CD4-positive, alpha-beta T cell (primary cell): ENCODE data around the gene INTS11. TPM values are rescaled to one million over a fixed set of nuclear protein-coding genes. Genes with fewer than 3 reads are reported as not detected.

Experiments used
- ATAC-seq: fragments of 200-7000 bp; cut with Tn5 transposase; one replicate; pipeline ENCODE4 v1.10.0; 2022; ENCODE audit warnings: mild to moderate bottlenecking; ENCODE audit not compliant: poor library complexity
- CTCF ChIA-PET: fragments of 350-600 bp; sonication (Branson Sonifier 250); formaldehyde crosslinking; loops from one replicate; lab custom pipeline; 2021; ENCODE audit warnings: antibody characterized with exemption, inconsistent platforms; lab: Charles Lee
- POLR2A ChIA-PET: fragments of 350-600 bp; sonication (Branson Sonifier 250); formaldehyde crosslinking; loops from one replicate; lab custom pipeline; 2021; ENCODE audit warnings: antibody characterized with exemption, inconsistent platforms; lab: Charles Lee
- DNase-seq, 14 experiments: peaks; one replicate each; pipeline ENCODE4 v3.0.0-alpha.2; 2013 to 2020; ENCODE audit warnings: mixed read lengths in 2 of 14
- H3K27ac ChIP-seq, 2 donors: one replicate each; pipeline versions ENCODE4 v1.5.1 to v1.7.0; 2013; ENCODE audit warnings: low read length in 2 of 2, low read depth in 1 of 2, mild to moderate bottlenecking in 1 of 2
- H3K27me3 ChIP-seq, 2 experiments: 1 replicate in 1 of 2; 2 replicates in 1 of 2; pipeline versions ENCODE4 v1.6.1 to v1.7.0; 2013; ENCODE audit warnings: low read length in 2 of 2, control low read depth in 1 of 2, mild to moderate bottlenecking in 1 of 2, moderate library complexity in 1 of 2; ENCODE audit not compliant: insufficient read depth in 2 of 2, control insufficient read depth in 1 of 2
- H3K36me3 ChIP-seq: one replicate; pipeline ENCODE4 v1.6.1; 2013; ENCODE audit warnings: low read length, control low read depth; ENCODE audit not compliant: insufficient read depth
- H3K4me1 ChIP-seq: one replicate; pipeline ENCODE4 v1.6.1; 2013; ENCODE audit warnings: low read length, control low read depth; ENCODE audit not compliant: insufficient read depth
- H3K4me3 ChIP-seq: one replicate; pipeline ENCODE4 v1.5.1; 2013; ENCODE audit warnings: mild to moderate bottlenecking, low read length, moderate library complexity
- H3K9me3 ChIP-seq, 2 experiments: 1 replicate in 1 of 2; 2 replicates in 1 of 2; pipeline versions ENCODE4 v1.6.1 to v1.7.0; 2013; ENCODE audit warnings: low read length in 2 of 2, mild to moderate bottlenecking in 2 of 2, control low read depth in 1 of 2, moderate library complexity in 1 of 2; ENCODE audit not compliant: control insufficient read depth in 1 of 2, insufficient read depth in 1 of 2
- H3K27ac Mint-ChIP-seq: one replicate; pipeline ENCODE4 v1.8.0; 2020; ENCODE audit warnings: mixed read lengths
- H3K27me3 Mint-ChIP-seq: one replicate; pipeline ENCODE4 v1.8.0; 2021; ENCODE audit warnings: mixed read lengths
- H3K36me3 Mint-ChIP-seq: one replicate; pipeline ENCODE4 v1.8.0; 2021; ENCODE audit warnings: low read depth, mixed read lengths
- H3K4me1 Mint-ChIP-seq: one replicate; pipeline ENCODE4 v1.8.0; 2021; ENCODE audit warnings: low read depth, mixed read lengths
- H3K4me3 Mint-ChIP-seq: one replicate; pipeline ENCODE4 v1.8.0; 2020; ENCODE audit warnings: mild to moderate bottlenecking, mixed read lengths
- H3K9me3 Mint-ChIP-seq: one replicate; pipeline ENCODE4 v1.8.0; 2020; ENCODE audit warnings: mixed read lengths
- CTCF ChIP-seq: fragments of 200-600 bp; IDR thresholded peaks from one replicate; pipeline ENCODE4 v1.8.0; 2022; ENCODE audit warnings: antibody characterized with exemption, mild to moderate bottlenecking
- intact Hi-C, 2 experiments: fragments of 100-400 bp; cut with DNase I in 1 of 2; cut with micrococcal nuclease in 1 of 2; formaldehyde crosslinking; loops; one replicate each; pipeline versions ENCODE4 v1.15.1 to v1.9.0; 2023 to 2025; cut with DNase I, micrococcal nuclease
- total RNA-seq, 174 experiments: library from RNA in 2 of 174; stranded (reverse) in 2 of 174; gene quantifications; one replicate each; pipeline ENCODE4 v1.2.3 and lab custom pipeline; 2021 to 2026

Gene INTS11
- total RNA-seq, 2 experiments from 2014 or later, result 130 to 137 TPM

DNA sequence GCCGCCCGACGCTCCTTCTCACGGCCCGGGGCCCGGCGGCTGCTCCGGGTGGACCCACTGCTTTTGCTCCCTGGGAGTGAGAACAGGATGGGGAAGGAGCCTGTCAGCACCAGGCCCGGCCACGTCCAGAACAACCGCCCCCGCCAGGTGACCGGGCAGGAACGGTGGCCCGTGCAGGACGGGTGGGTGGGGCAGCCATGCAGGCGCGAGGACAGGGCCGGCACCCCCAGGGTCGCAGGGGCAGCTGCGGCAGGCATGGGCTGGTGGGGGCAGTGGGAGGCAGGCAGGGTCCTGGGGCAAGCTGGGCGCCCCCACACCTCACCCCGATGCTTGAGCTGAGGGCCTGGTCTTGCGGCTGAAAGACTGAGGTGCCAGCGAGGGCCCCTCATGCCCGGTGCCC, 12.0 kb upstream of the INTS11 start:
- no peaks in the 10 kb centered on the region for H3K9me3 Mint-ChIP-seq
- no peaks in the 10 kb centered on the region for H3K4me1 Mint-ChIP-seq
- no peak for TF ChIP-seq CTCF
- H3K4me1 ChIP-seq, result no peaks in the 10 kb centered on the region
- H3K36me3 Mint-ChIP-seq, result peaks cover 7% of the 10 kb centered on the region
- CTCF ChIA-PET, result no interaction called here
- no peak overlapping the region for H3K4me3 Mint-ChIP-seq
- DNase-seq, result no peak
- H3K27me3 ChIP-seq, result no peaks in the 10 kb centered on the region
- POLR2A ChIA-PET, result no interaction called here
- H3K36me3 ChIP-seq, result peaks cover 12% of the 10 kb centered on the region
- no peak overlapping the region for H3K27ac ChIP-seq
- no peak overlapping the region for H3K4me3 ChIP-seq
- H3K9me3 ChIP-seq, result peaks cover 0 to 5% of the 10 kb centered on the region in 2 experiments
- ATAC-seq, result no peak
- H3K27ac Mint-ChIP-seq, result no peak overlapping the region
- no peaks in the 10 kb centered on the region for H3K27me3 Mint-ChIP-seq
- intact Hi-C loops, result no loop called here

DNA sequence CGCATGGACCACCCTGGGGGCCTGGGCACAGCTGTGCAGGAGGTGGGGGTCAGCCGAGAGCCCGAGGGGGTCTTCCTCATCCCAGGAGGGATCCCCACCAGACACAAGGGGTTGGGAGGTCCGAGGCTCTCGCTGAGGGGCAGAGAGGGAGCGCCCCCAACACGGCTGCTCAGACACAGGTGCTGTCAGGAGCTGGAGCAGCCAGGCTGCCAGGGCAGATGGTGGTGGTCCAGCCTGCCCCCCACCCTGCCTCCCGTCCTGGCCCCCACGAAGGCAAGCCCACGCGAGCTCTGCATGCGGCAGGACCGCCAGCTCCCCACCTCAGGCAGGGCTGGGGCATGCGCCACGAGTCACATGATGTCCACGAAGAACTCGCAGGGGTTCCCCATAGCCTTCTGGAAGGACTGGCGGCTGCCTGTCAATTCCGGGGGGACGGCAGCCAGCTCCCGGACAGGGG, 11.4 kb upstream of the INTS11 start:
- ATAC-seq (no peak), DNase-seq (no peak)
- no peak overlapping the region for H3K27ac Mint-ChIP-seq
- Histone ChIP-seq H3K9me3 (peaks cover 0 to 5% of the 10 kb centered on the region in 2 experiments), H3K36me3 (peaks cover 12% of the 10 kb centered on the region), H3K27me3 (no peaks in the 10 kb centered on the region), H3K4me1 (no peaks in the 10 kb centered on the region), H3K27ac (no peak overlapping the region), H3K4me3 (no peak overlapping the region)
- H3K4me3 Mint-ChIP-seq, result no peak overlapping the region
- peaks cover 2% of the 10 kb centered on the region for H3K36me3 Mint-ChIP-seq
- intact Hi-C loops, result no loop called here
- CTCF ChIA-PET, result no interaction called here
- POLR2A ChIA-PET, result no interaction called here
- H3K27me3 Mint-ChIP-seq, result no peaks in the 10 kb centered on the region
- no peaks in the 10 kb centered on the region for H3K4me1 Mint-ChIP-seq
- H3K9me3 Mint-ChIP-seq, result no peaks in the 10 kb centered on the region
- TF ChIP-seq CTCF, result no peak

GRCh38 chr1:1335283-1335682, 10.8 kb upstream of the INTS11 start:
- ChIA-PET CTCF (no interaction called here), POLR2A (no interaction called here)
- Mint-ChIP-seq H3K4me3 (no peak overlapping the region), H3K4me1 (no peaks in the 10 kb centered on the region), H3K27me3 (no peaks in the 10 kb centered on the region), H3K9me3 (no peaks in the 10 kb centered on the region), H3K27ac (no peak overlapping the region), H3K36me3 (no peaks in the 10 kb centered on the region)
- ATAC-seq (no peak), DNase-seq (no peak)
- intact Hi-C loops, result no loop called here
- H3K36me3 ChIP-seq, result peaks cover 10% of the 10 kb centered on the region
- peaks cover 4% of the 10 kb centered on the region for H3K4me1 ChIP-seq
- no peak overlapping the region for H3K4me3 ChIP-seq
- peaks cover 0 to 5% of the 10 kb centered on the region in 2 experiments for H3K9me3 ChIP-seq
- no peak for TF ChIP-seq CTCF
- no peaks in the 10 kb centered on the region for H3K27me3 ChIP-seq
- no peak overlapping the region for H3K27ac ChIP-seq
